Measurements from ENCODE around the gene CTRL.

CTRL gene

GRCh38 chr16:67948015-67948414 lies 16.4 kb upstream of the CTRL start:
- DNase-seq: no peak
- Histone ChIP-seq H3K9me3 (ENCODE audit: control insufficient read depth, low read length) (no peaks in the 10 kb centered on the region), H3K4me3 (ENCODE audit: insufficient read depth, low read depth, low read length, poor library complexity, severe bottlenecking) (no peak overlapping the region), H3K27me3 (replicated peaks; ENCODE audit: control insufficient read depth, insufficient read depth, low read length, poor library complexity, severe bottlenecking) (no peaks in the 10 kb centered on the region), H3K36me3 (ENCODE audit: control insufficient read depth, insufficient read depth, low read length) (peaks cover 28% of the 10 kb centered on the region), H3K27ac (ENCODE audit: insufficient read depth, low read length, poor library complexity, severe bottlenecking) (no peak overlapping the region), H3K4me1 (ENCODE audit: control insufficient read depth, insufficient read depth, low read length, poor library complexity, severe bottlenecking) (no peaks in the 10 kb centered on the region)

DNA sequence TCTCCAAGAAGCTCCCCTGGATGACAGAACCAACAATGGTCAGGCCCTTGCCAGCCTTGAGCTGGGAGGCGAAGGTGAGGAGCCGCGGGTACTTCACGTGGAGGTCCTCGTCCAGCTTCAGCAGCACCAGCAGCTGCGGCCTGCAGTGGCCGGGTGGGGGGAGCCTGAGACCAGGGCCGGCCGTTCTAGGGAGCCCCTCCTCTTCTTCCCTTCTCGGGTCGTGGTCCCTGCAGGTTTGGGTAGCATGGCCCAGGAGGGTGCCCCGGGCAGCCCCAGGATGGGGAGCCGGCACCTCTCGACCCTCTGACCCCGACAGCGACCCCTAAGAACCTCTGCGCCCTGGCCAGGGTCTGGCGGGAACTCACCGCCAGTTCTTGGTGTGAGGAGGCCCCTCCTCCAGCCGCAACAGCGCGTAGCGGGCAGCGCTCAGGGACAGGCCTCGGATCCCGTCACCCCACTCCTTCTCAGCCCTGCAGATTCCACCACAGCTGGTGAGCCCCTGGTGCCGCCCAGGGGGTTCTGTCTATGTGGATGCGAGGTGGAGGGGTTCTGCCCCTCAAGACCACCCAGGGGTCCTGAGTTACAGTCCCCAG lies 15.4 kb upstream of the CTRL start:
- Histone ChIP-seq H3K9me3 (ENCODE audit: control insufficient read depth, low read length) (no peaks in the 10 kb centered on the region), H3K4me1 (ENCODE audit: control insufficient read depth, insufficient read depth, low read length, poor library complexity, severe bottlenecking) (peaks cover 1% of the 10 kb centered on the region)
- no peak for DNase-seq

DNA sequence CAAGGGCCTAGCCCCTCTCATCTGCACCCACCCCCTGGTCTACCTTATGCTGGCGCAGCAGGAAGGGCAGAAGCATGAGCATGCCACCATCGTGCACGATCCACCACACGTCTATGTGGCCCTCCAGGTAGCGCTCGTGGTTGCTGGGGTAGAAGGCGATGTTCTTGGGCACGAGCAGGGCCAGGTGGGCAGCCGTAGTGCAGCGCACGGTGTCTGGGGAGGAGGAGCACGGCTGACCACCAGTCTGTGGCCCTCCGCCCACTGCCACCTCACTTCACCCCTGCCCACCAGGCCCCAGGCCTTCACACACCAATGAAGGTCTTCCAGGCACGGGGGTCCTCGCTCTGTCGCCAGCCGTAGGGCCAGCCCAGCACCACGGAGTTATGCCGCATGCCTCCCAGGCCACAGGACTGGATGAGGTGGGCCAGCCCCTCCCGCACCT lies 14.5 kb upstream of the CTRL start:
- DNase-seq: no peak
- peaks cover 7% of the 10 kb centered on the region for H3K4me1 ChIP-seq (ENCODE audit: control insufficient read depth, insufficient read depth, low read length, poor library complexity, severe bottlenecking)
- no peak overlapping the region for H3K27ac ChIP-seq (ENCODE audit: insufficient read depth, low read length, poor library complexity, severe bottlenecking)
- H3K4me3 ChIP-seq (ENCODE audit: insufficient read depth, low read depth, low read length, poor library complexity, severe bottlenecking): no peak overlapping the region
- H3K36me3 ChIP-seq (ENCODE audit: control insufficient read depth, insufficient read depth, low read length): peaks cover 28% of the 10 kb centered on the region
- H3K27me3 ChIP-seq (replicated peaks; ENCODE audit: control insufficient read depth, insufficient read depth, low read length, poor library complexity, severe bottlenecking): no peaks in the 10 kb centered on the region
- no peaks in the 10 kb centered on the region for H3K9me3 ChIP-seq (ENCODE audit: control insufficient read depth, low read length)

More for the DNA sequence above, 15.4 kb upstream of the CTRL start:
- Histone ChIP-seq H3K27ac (ENCODE audit: insufficient read depth, low read length, poor library complexity, severe bottlenecking) (no peak overlapping the region), H3K36me3 (ENCODE audit: control insufficient read depth, insufficient read depth, low read length) (peaks cover 28% of the 10 kb centered on the region), H3K27me3 (replicated peaks; ENCODE audit: control insufficient read depth, insufficient read depth, low read length, poor library complexity, severe bottlenecking) (no peaks in the 10 kb centered on the region), H3K4me3 (ENCODE audit: insufficient read depth, low read depth, low read length, poor library complexity, severe bottlenecking) (no peak overlapping the region)

GRCh38 chr16:67945392-67945933 lies 13.8 kb upstream of the CTRL start:
- Histone ChIP-seq H3K9me3 (ENCODE audit: control insufficient read depth, low read length) (no peaks in the 10 kb centered on the region), H3K27ac (ENCODE audit: insufficient read depth, low read length, poor library complexity, severe bottlenecking) (no peak overlapping the region), H3K4me1 (ENCODE audit: control insufficient read depth, insufficient read depth, low read length, poor library complexity, severe bottlenecking) (peaks cover 8% of the 10 kb centered on the region), H3K4me3 (ENCODE audit: insufficient read depth, low read depth, low read length, poor library complexity, severe bottlenecking) (no peak overlapping the region), H3K27me3 (replicated peaks; ENCODE audit: control insufficient read depth, insufficient read depth, low read length, poor library complexity, severe bottlenecking) (no peaks in the 10 kb centered on the region), H3K36me3 (ENCODE audit: control insufficient read depth, insufficient read depth, low read length) (peaks cover 28% of the 10 kb centered on the region)
- DNase-seq: no peak

- Histone ChIP-seq H3K27me3 (replicated peaks; ENCODE audit: control insufficient read depth, insufficient read depth, low read length, poor library complexity, severe bottlenecking) (no peaks in the 10 kb centered on the region), H3K36me3 (ENCODE audit: control insufficient read depth, insufficient read depth, low read length) (peaks cover 25% of the 10 kb centered on the region), H3K4me1 (ENCODE audit: control insufficient read depth, insufficient read depth, low read length, poor library complexity, severe bottlenecking) (peaks cover 15% of the 10 kb centered on the region), H3K9me3 (ENCODE audit: control insufficient read depth, low read length) (no peaks in the 10 kb centered on the region), H3K27ac (ENCODE audit: insufficient read depth, low read length, poor library complexity, severe bottlenecking) (no peak overlapping the region), H3K4me3 (ENCODE audit: insufficient read depth, low read depth, low read length, poor library complexity, severe bottlenecking) (no peak overlapping the region)
- DNase-seq: no peak
Measured at GRCh38 chr16:67944690-67945391, 13.2 kb upstream of the CTRL start.

- Histone ChIP-seq H3K36me3 (ENCODE audit: control insufficient read depth, insufficient read depth, low read length) (peaks cover 22% of the 10 kb centered on the region), H3K27me3 (replicated peaks; ENCODE audit: control insufficient read depth, insufficient read depth, low read length, poor library complexity, severe bottlenecking) (no peaks in the 10 kb centered on the region), H3K27ac (ENCODE audit: insufficient read depth, low read length, poor library complexity, severe bottlenecking) (no peak within 1 kb of the TSS)
Measured at GRCh38 chr16:67943619-67944504, 12.2 kb upstream of the CTRL start, which contains the start of gene LCAT. TSS of gene LCAT (minus strand) at chr16:67944120. CDS start at chr16:67944101, 19 bp downstream.

DNA sequence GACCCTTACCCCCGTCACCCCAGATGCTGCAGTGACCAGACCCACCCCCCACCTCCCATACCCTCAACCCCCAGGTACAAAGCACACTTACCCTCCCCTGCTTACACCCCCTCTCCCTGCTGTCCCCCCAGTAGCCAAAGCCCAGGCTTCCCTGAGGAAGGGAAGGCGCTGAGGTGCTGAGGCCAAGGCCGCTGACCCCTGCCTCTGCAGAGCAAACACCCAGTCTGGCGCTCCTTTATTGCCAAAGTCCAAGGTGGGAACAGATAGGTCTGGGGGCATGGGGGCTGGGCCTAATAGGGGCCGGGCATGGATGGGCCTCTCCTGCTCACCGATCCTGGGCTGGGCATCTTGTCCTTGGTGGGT lies 11.6 kb upstream of the CTRL start:
- Histone ChIP-seq H3K27ac (ENCODE audit: insufficient read depth, low read length, poor library complexity, severe bottlenecking) (no peak overlapping the region), H3K4me1 (ENCODE audit: control insufficient read depth, insufficient read depth, low read length, poor library complexity, severe bottlenecking) (peaks cover 18% of the 10 kb centered on the region), H3K36me3 (ENCODE audit: control insufficient read depth, insufficient read depth, low read length) (peaks cover 22% of the 10 kb centered on the region)

More at GRCh38 chr16:67943619-67944504, 12.2 kb upstream of the CTRL start, which contains the start of gene LCAT:
- H3K9me3 ChIP-seq (ENCODE audit: control insufficient read depth, low read length): no peaks in the 10 kb centered on the region
- peaks cover 18% of the 10 kb centered on the region for H3K4me1 ChIP-seq (ENCODE audit: control insufficient read depth, insufficient read depth, low read length, poor library complexity, severe bottlenecking)
- H3K4me3 ChIP-seq (ENCODE audit: insufficient read depth, low read depth, low read length, poor library complexity, severe bottlenecking): no peak within 1 kb of the TSS
- DNase-seq: no peak

DNA sequence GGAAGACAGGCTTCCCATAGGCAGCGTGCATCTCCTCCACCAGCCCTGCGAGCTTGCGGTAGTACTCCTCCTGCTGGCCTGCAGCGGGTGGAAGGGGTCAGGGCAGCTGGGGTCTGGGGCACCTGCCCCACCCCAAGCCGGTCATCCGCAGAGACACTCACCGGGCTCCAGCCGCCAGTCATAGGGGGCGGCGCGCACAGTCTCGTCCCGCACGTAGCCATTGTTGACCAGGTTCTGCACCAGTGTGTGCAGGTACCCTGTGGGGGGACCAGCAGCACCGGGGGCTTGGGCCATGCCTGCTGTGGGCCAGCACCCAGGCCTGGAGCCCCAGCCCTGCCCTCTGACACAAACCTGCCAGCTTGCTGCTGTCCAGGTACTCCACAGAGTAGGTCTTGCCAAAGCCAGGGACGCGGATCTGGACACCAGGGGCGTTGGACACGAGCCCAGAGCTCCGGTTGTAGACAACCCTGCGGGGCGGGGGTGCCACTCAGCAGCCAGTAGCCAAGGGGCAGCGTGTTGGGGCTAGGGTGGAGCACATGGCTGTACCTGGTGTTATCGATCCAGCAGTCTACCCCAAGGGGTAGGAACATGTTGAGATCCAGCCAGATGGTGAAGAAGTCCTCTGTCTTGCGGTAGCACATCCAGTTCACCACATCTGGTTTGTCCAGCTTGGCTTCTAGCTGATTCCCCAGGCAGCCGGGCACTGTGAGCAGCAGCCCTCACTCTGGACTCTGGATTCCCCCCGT lies 11.0 kb upstream of the CTRL start:
- peaks cover 18% of the 10 kb centered on the region for H3K4me1 ChIP-seq (ENCODE audit: control insufficient read depth, insufficient read depth, low read length, poor library complexity, severe bottlenecking)
- no peak overlapping the region for H3K27ac ChIP-seq (ENCODE audit: insufficient read depth, low read length, poor library complexity, severe bottlenecking)
- H3K4me3 ChIP-seq (ENCODE audit: insufficient read depth, low read depth, low read length, poor library complexity, severe bottlenecking): no peak overlapping the region
- DNase-seq: no peak
- peaks cover 22% of the 10 kb centered on the region for H3K36me3 ChIP-seq (ENCODE audit: control insufficient read depth, insufficient read depth, low read length)
- H3K27me3 ChIP-seq (replicated peaks; ENCODE audit: control insufficient read depth, insufficient read depth, low read length, poor library complexity, severe bottlenecking): no peaks in the 10 kb centered on the region
- H3K9me3 ChIP-seq (ENCODE audit: control insufficient read depth, low read length): no peaks in the 10 kb centered on the region

More for the DNA sequence above, 11.6 kb upstream of the CTRL start:
- H3K9me3 ChIP-seq (ENCODE audit: control insufficient read depth, low read length): no peaks in the 10 kb centered on the region
- no peaks in the 10 kb centered on the region for H3K27me3 ChIP-seq (replicated peaks; ENCODE audit: control insufficient read depth, insufficient read depth, low read length, poor library complexity, severe bottlenecking)
- no peak for DNase-seq
- no peak overlapping the region for H3K4me3 ChIP-seq (ENCODE audit: insufficient read depth, low read depth, low read length, poor library complexity, severe bottlenecking)

DNA sequence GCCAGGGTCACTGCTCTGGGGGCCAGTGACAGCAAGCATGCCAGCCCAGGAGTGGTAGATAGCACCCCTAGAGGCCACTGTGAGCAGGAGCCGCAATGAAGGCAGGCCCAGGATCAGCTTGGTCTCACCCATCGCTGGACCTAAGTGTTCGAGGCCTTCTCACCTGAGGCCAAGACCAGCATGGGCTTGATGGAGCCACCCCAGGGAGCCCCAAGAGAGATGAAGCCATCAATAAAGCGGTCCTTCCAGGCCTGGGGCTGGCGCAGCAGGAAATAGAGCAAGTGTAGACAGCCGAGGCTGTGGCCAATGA lies 10.5 kb upstream of the CTRL start:
- DNase-seq: no peak
- Histone ChIP-seq H3K9me3 (ENCODE audit: control insufficient read depth, low read length) (no peaks in the 10 kb centered on the region), H3K4me3 (ENCODE audit: insufficient read depth, low read depth, low read length, poor library complexity, severe bottlenecking) (no peak overlapping the region), H3K36me3 (ENCODE audit: control insufficient read depth, insufficient read depth, low read length) (peaks cover 18% of the 10 kb centered on the region), H3K4me1 (ENCODE audit: control insufficient read depth, insufficient read depth, low read length, poor library complexity, severe bottlenecking) (peaks cover 22% of the 10 kb centered on the region), H3K27me3 (replicated peaks; ENCODE audit: control insufficient read depth, insufficient read depth, low read length, poor library complexity, severe bottlenecking) (no peaks in the 10 kb centered on the region), H3K27ac (ENCODE audit: insufficient read depth, low read length, poor library complexity, severe bottlenecking) (no peak overlapping the region)
